ENCODE results near the gene NUFIP1.

Gene NUFIP1

DNA sequence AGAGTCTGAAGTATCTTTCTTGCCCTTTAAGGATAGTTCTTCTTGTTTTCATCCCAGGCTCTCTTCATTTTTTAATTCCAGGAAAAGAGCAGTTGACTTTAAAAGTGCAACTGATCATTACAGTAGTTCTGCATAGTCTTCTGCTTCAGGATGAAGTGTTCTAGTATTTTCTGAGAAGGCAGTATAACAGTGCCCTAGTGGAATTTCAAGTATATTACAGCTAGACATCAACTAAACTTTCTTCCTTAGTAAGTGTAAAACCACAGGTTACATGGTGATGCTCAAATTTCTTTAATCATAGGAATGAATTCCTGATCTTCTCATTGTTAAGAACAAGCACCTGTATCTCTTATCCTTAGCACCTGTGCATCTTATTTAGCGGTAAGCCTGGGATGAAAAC, 10.9 kb downstream of the NUFIP1 start:
- H3K4me3 ChIP-seq (replicated peaks in 1 of 2; ENCODE audit: low read depth in 2 of 2, low read length in 2 of 2) = no peak overlapping the region
- TF ChIP-seq, protein P1, sequence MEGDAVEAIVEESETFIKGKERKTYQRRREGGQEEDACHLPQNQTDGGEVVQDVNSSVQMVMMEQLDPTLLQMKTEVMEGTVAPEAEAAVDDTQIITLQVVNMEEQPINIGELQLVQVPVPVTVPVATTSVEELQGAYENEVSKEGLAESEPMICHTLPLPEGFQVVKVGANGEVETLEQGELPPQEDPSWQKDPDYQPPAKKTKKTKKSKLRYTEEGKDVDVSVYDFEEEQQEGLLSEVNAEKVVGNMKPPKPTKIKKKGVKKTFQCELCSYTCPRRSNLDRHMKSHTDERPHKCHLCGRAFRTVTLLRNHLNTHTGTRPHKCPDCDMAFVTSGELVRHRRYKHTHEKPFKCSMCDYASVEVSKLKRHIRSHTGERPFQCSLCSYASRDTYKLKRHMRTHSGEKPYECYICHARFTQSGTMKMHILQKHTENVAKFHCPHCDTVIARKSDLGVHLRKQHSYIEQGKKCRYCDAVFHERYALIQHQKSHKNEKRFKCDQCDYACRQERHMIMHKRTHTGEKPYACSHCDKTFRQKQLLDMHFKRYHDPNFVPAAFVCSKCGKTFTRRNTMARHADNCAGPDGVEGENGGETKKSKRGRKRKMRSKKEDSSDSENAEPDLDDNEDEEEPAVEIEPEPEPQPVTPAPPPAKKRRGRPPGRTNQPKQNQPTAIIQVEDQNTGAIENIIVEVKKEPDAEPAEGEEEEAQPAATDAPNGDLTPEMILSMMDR (IDR thresholded peaks at IDR 0.05; ENCODE audit: low read depth, low read length) = peak; percentile 20
- no peak for DNase-seq (ENCODE audit: low read depth in 2 of 2)

DNA sequence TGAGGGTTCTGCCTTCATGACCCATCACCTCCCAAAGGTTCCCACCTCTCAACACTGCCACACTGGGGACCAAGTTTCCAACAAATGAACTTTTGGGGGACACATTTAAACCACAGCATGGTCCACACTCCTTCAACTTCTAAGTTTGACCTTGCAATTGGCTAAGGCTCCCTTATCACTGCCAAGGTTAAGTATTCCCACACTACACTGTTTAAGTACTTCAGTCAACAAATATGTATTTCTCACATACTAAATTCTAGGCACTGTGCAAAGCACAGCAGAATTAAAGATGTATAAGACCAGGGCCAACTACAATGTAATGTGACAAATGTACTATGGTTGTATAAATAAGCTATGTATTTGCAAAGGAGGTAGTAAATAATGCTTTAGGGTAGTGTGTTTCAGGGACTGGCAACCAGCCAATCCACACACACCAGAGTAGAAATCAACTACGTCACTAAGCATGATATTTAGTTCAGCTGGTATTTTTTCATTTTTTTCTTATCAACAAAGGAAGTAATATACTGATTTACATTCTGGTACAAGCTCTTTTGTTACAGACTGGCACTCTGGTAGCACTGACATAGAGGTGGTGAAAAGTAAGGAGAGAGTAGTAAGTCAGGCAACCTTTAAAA, 12.2 kb downstream of the NUFIP1 start:
- DNase-seq (ENCODE audit: low read depth in 2 of 2) = peak in 1 of 2 donors; percentile 23
- H3K4me3 ChIP-seq (replicated peaks in 1 of 2; ENCODE audit: low read depth in 2 of 2, low read length in 2 of 2) = no peak overlapping the region
- TF ChIP-seq, protein P1 (IDR thresholded peaks at IDR 0.05; ENCODE audit: low read depth, low read length) = no peak

DNA sequence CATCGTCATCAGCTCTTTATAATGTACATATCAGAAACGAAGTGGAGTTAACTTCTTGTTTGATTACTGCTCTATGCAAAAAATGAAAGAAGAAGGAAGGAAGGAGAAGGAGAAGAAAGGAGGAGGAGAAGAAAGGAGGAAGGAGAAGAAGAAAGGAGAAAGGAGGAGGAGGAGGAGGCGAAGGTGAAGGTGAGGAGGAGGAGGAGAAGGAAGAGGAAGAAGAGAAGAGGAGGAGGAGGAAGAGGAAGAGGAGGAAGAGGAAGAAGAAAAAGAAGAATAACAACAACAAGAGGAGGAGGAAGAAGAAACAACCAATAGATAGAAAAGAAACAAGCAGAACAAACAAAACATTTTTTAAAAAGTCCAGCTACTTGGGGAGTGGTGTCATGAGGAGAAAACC, 13.1 kb downstream of the NUFIP1 start:
- no peak for DNase-seq (ENCODE audit: low read depth in 2 of 2)
- H3K4me3 ChIP-seq (replicated peaks in 1 of 2; ENCODE audit: low read depth in 2 of 2, low read length in 2 of 2) = no peak overlapping the region
- TF ChIP-seq, protein P1 (IDR thresholded peaks at IDR 0.05; ENCODE audit: low read depth, low read length) = no peak

DNA sequence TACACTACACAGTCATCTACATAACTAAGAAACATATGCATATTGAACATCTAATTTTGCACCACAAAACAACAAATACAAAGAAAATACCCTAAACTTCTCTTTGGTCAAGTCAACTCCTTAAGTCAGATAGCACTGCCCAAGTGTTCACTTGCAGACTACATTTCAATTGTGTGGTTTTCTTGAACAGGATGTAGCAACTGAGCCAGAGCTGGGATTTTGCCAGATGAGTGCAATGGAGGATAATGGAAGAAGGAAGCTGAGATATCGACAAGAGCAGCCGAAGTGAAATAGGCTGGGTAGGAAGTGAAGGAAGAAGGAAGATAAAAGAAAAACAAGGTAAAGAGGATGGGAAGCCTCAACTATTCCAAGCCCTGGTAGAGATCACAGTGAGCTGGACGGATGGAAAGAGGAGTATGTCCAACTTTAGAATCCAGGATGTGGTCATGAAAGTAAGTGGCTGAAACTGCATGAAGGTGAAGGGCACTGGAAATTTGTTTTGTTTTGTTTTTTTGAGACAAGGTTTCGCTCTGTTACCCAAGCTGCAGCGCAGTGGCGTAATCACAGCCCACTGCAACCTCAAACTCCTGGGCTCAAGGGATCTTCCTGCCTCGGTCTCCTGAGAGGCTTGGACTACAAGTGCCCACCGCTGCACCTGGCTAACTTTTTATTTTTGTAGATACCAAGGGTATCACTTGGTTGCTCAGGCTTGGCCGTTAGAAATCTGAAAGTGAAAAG, 15.0 kb downstream of the NUFIP1 start:
- TF ChIP-seq, protein P1 (IDR thresholded peaks at IDR 0.05; ENCODE audit: low read depth, low read length) = no peak
- no peak overlapping the region for H3K4me3 ChIP-seq (replicated peaks in 1 of 2; ENCODE audit: low read depth in 2 of 2, low read length in 2 of 2)
- peak; percentile 79 to 86 for DNase-seq (ENCODE audit: low read depth in 2 of 2)

DNA sequence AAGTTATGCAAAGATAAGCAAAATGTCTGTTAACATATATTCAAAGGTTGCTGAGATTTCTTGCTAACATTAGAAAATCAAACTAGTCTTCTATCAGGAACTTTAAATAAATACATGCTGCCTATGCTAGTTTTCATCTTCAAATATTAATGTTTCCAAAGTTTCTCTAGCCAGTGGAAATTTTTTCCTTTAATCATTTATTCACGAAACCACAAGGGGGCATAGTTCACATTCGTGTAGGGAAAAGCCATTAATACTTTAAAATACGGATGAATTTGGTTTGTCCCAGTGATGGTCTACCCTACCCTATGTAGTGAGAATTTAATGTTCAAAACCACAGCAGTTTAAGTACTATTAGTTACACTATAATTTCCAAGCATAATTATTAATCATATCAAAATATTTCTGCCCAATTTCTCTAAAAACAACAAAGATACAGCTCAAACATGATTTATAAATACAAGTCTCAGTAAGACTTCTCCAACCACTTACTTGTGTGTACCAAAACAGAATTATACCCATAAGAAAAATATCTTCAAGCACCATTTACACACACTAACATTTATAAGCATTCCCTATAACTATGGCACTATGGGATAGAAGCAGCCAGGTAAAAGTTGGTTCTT, 16.2 kb downstream of the NUFIP1 start:
- peak; percentile 56 to 62 for DNase-seq (ENCODE audit: low read depth in 2 of 2)
- no peak overlapping the region for H3K4me3 ChIP-seq (replicated peaks in 1 of 2; ENCODE audit: low read depth in 2 of 2, low read length in 2 of 2)
- TF ChIP-seq, protein P1 (IDR thresholded peaks at IDR 0.05; ENCODE audit: low read depth, low read length) = peak; percentile 36

DNA sequence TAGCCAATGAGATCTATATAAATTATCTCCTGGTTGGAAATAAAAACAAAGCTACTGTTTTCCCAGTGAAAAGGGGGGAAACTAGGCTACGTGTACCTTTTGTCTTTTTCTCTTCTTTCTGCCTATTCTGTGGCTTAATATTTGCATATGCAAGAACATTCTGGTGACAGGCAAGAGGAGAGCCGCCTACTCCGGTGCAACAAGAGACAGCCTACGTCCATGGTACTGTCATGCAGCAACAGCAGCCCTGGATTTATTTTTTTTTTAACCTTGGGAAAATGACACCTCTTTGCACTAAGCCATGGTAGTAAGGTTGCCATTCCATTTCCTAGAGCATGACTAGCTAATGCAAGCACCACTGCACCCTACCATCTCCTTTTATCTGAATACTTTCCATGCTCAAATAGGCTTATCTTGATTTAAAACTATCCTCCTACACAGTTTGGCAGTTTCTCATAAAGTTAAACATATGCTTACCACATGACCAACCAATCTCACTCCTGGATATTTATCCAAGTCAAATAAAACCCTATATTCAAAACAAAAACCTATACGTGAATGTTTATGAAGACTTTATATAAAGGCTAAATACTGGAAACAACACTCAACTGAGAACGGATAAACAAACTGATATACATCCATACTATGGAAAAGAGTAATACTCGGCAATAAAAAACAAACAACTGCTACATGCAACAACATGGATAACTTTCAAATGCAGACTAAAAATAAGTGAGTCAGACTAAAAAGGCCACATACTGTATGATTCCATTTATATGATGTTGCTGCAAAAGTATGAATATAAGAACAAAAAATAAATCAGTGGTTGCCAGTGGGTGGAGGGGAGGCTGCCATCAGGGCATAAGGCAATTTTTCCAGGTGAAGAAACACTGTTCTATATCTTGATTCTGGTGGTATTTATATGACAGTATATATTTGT, 17.3 kb downstream of the NUFIP1 start:
- H3K4me3 ChIP-seq (replicated peaks in 1 of 2; ENCODE audit: low read depth in 2 of 2, low read length in 2 of 2) = no peak overlapping the region
- DNase-seq (ENCODE audit: low read depth in 2 of 2) = peak in 1 of 2 donors; percentile 13
- TF ChIP-seq, protein P1 (IDR thresholded peaks at IDR 0.05; ENCODE audit: low read depth, low read length) = no peak
